Mononuclear cell (primary cell): ENCODE data around the gene GTPBP6. TPM values are rescaled to one million over a fixed set of nuclear protein-coding genes. Genes with fewer than 3 reads are reported as not detected.
"Not testable (repeated sequence)": the region's sequence is repeated elsewhere in the genome, so short reads cannot be mapped to it uniquely, and the experiment has no call there.

Source experiments
- H3K27me3 ChIP-seq: 2 replicates; pipeline ENCODE4 v1.6.0; 2011; ENCODE audit warnings: low read length, control low read depth; ENCODE audit not compliant: insufficient read depth
- H3K4me1 ChIP-seq: 2 replicates; pipeline ENCODE4 v1.5.1; 2011; ENCODE audit warnings: mild to moderate bottlenecking, low read length, control low read depth; ENCODE audit not compliant: insufficient read depth
- H3K4me3 ChIP-seq: 2 replicates; pipeline ENCODE4 v1.5.1; 2011; ENCODE audit warnings: mild to moderate bottlenecking, low read length, moderate library complexity
- H3K9me3 ChIP-seq: 2 replicates; pipeline ENCODE4 v1.5.1; 2011; ENCODE audit warnings: low read depth, mild to moderate bottlenecking, control low read depth, low read length
- total RNA-seq: library from RNA; depleted of rRNA; stranded (reverse); fragments of >200 nt; gene quantifications from one replicate; pipeline ENCODE4 v1.2.3, GENCODE V29; 2012

Gene GTPBP6
- total RNA-seq, 1 donor: 27.4 TPM

- Histone ChIP-seq H3K27me3 (peaks cover 5% of the 10 kb centered on the region), H3K9me3 (no peaks in the 10 kb centered on the region), H3K4me3 (no peak overlapping the region), H3K4me1 (no peaks in the 10 kb centered on the region)
These were observed 14.5 kb upstream of the GTPBP6 start for GRCh38 chrX:332916-333610.

GRCh38 chrX:332496-332860, 13.9 kb upstream of the GTPBP6 start:
- Histone ChIP-seq H3K4me3 (no peak overlapping the region), H3K27me3 (peaks cover 5% of the 10 kb centered on the region), H3K9me3 (no peaks in the 10 kb centered on the region), H3K4me1 (no peaks in the 10 kb centered on the region)

- no peaks in the 10 kb centered on the region for H3K9me3 ChIP-seq
- no peak overlapping the region for H3K4me3 ChIP-seq
- no peaks in the 10 kb centered on the region for H3K4me1 ChIP-seq
- H3K27me3 ChIP-seq: peaks cover 5% of the 10 kb centered on the region
These were observed 13.4 kb upstream of the GTPBP6 start for GRCh38 chrX:331825-332495.

GRCh38 chrX:331151-331824, 12.7 kb upstream of the GTPBP6 start:
- H3K4me3 ChIP-seq: no peak overlapping the region
- H3K9me3 ChIP-seq: no peaks in the 10 kb centered on the region
- peaks cover 5% of the 10 kb centered on the region for H3K27me3 ChIP-seq
- H3K4me1 ChIP-seq: no peaks in the 10 kb centered on the region

GRCh38 chrX:330726-331150, 12.1 kb upstream of the GTPBP6 start:
- Histone ChIP-seq H3K4me3 (no peak overlapping the region), H3K9me3 (no peaks in the 10 kb centered on the region), H3K27me3 (peaks cover 5% of the 10 kb centered on the region), H3K4me1 (no peaks in the 10 kb centered on the region)

- not testable (repeated sequence) for H3K4me3 ChIP-seq, H3K4me1 ChIP-seq, H3K9me3 ChIP-seq, H3K27me3 ChIP-seq
These were observed 11.6 kb upstream of the GTPBP6 start for GRCh38 chrX:330141-330725.

GRCh38 chrX:329291-329910, 10.8 kb upstream of the GTPBP6 start:
- H3K9me3 ChIP-seq: no peaks in the 10 kb centered on the region

GRCh38 chrX:327660-328126, 9.1 kb upstream of the GTPBP6 start:
- Histone ChIP-seq H3K27me3 (peaks cover 5% of the 10 kb centered on the region), H3K4me1 (peaks cover 10% of the 10 kb centered on the region), H3K9me3 (no peaks in the 10 kb centered on the region), H3K4me3 (no peak overlapping the region)

More at GRCh38 chrX:329291-329910, 10.8 kb upstream of the GTPBP6 start:
- H3K27me3 ChIP-seq: peaks cover 5% of the 10 kb centered on the region
- no peak overlapping the region for H3K4me3 ChIP-seq
- no peaks in the 10 kb centered on the region for H3K4me1 ChIP-seq

GRCh38 chrX:324664-325063, 6.1 kb upstream of the GTPBP6 start:
- H3K9me3 ChIP-seq, H3K27me3 ChIP-seq, H3K4me3 ChIP-seq: not testable (repeated sequence)
- H3K4me1 ChIP-seq: peaks cover 24% of the 10 kb centered on the region

GRCh38 chrX:323721-324628, 5.4 kb upstream of the GTPBP6 start:
- Histone ChIP-seq H3K27me3 (no peaks in the 10 kb centered on the region), H3K4me1 (peaks cover 28% of the 10 kb centered on the region), H3K9me3 (no peaks in the 10 kb centered on the region), H3K4me3 (no peak overlapping the region)

GRCh38 chrX:320126-320783, 1.7 kb upstream of the GTPBP6 start:
- H3K27me3 ChIP-seq: no peaks in the 10 kb centered on the region
- H3K4me3 ChIP-seq: peak overlapping the region; percentile 76
- no peaks in the 10 kb centered on the region for H3K9me3 ChIP-seq
- peaks cover 28% of the 10 kb centered on the region for H3K4me1 ChIP-seq

- no peaks in the 10 kb centered on the region for H3K9me3 ChIP-seq
- peak overlapping the region; percentile 76 for H3K4me3 ChIP-seq
- H3K27me3 ChIP-seq: no peaks in the 10 kb centered on the region
- peaks cover 28% of the 10 kb centered on the region for H3K4me1 ChIP-seq
These were observed 1.1 kb upstream of the GTPBP6 start for GRCh38 chrX:319579-320125.

GRCh38 chrX:318068-318738, 393 bp downstream of the GTPBP6 start:
- Histone ChIP-seq H3K4me3 (peak overlapping the region; percentile 76), H3K9me3 (no peaks in the 10 kb centered on the region), H3K27me3 (no peaks in the 10 kb centered on the region), H3K4me1 (peaks cover 21% of the 10 kb centered on the region)
